CD4-positive, alpha-beta memory T cell (primary cell): ENCODE measurements around the gene TPM4. TPM values are rescaled to one million over a fixed set of nuclear protein-coding genes. Genes with fewer than 3 reads are reported as not detected.

Experiments
- CTCF ChIA-PET: fragments of 350-600 bp; sonication (Branson Sonifier 250); formaldehyde crosslinking; loops from one replicate; lab custom pipeline; 2021; ENCODE audit warnings: inconsistent platforms; ENCODE audit not compliant: partially characterized antibody; lab: Charles Lee
- POLR2A ChIA-PET: fragments of 350-600 bp; sonication (Branson Sonifier 250); formaldehyde crosslinking; loops from one replicate; lab custom pipeline; 2021; ENCODE audit not compliant: partially characterized antibody; lab: Charles Lee
- DNase-seq, 5 donors: peaks; one replicate each; pipeline versions ENCODE4 v3.0.0 to v3.0.0-alpha.2; 2020 to 2022; ENCODE audit warnings: mixed read lengths in 1 of 5
- H3K27ac ChIP-seq: one replicate; pipeline ENCODE4 v1.7.0; 2013; ENCODE audit warnings: low read depth, low read length
- H3K27me3 ChIP-seq: 2 replicates; pipeline ENCODE4 v1.7.0; 2013; ENCODE audit warnings: mild to moderate bottlenecking, low read length, moderate library complexity; ENCODE audit not compliant: insufficient read depth
- H3K36me3 ChIP-seq: 2 replicates; pipeline ENCODE4 v1.7.0; 2013; ENCODE audit warnings: mild to moderate bottlenecking, low read length, moderate library complexity; ENCODE audit not compliant: insufficient read depth
- H3K4me1 ChIP-seq: 2 replicates; pipeline ENCODE4 v1.7.0; 2013; ENCODE audit warnings: mild to moderate bottlenecking, low read length, moderate library complexity; ENCODE audit not compliant: insufficient read depth
- H3K4me3 ChIP-seq, 2 donors: one replicate each; pipeline ENCODE4 v1.7.0; 2013; ENCODE audit warnings: low read length in 2 of 2, mild to moderate bottlenecking in 1 of 2
- H3K9me3 ChIP-seq, 2 donors: one replicate each; pipeline ENCODE4 v1.7.0; 2013; ENCODE audit warnings: low read length in 2 of 2, control low read depth in 1 of 2; ENCODE audit not compliant: control insufficient read depth in 1 of 2
- H3K27ac Mint-ChIP-seq, 7 donors: one replicate each; pipeline ENCODE4 v1.8.0; 2020 to 2021; ENCODE audit warnings: mixed read lengths in 7 of 7, mild to moderate bottlenecking in 6 of 7, inconsistent platforms in 3 of 7, moderate library complexity in 3 of 7
- H3K27me3 Mint-ChIP-seq, 2 donors: one replicate each; pipeline ENCODE4 v1.8.0; 2020 to 2021; ENCODE audit warnings: mixed read lengths in 2 of 2
- H3K36me3 Mint-ChIP-seq, 2 donors: one replicate each; pipeline ENCODE4 v1.8.0; 2020 to 2021; ENCODE audit warnings: mixed read lengths in 2 of 2, inconsistent platforms in 1 of 2, mild to moderate bottlenecking in 1 of 2
- H3K4me1 Mint-ChIP-seq, 4 donors: one replicate each; pipeline ENCODE4 v1.8.0; 2020 to 2021; ENCODE audit warnings: mixed read lengths in 4 of 4, mild to moderate bottlenecking in 1 of 4
- H3K4me3 Mint-ChIP-seq, 8 donors: one replicate each; pipeline ENCODE4 v1.8.0; 2020 to 2021; ENCODE audit warnings: mixed read lengths in 8 of 8, mild to moderate bottlenecking in 7 of 8, moderate library complexity in 6 of 8, inconsistent platforms in 3 of 8
- H3K9me3 Mint-ChIP-seq, 8 donors: one replicate each; pipeline ENCODE4 v1.8.0; 2020 to 2021; ENCODE audit warnings: mixed read lengths in 8 of 8, mild to moderate bottlenecking in 5 of 8, inconsistent platforms in 3 of 8, moderate library complexity in 1 of 8
- intact Hi-C: fragments of 100-400 bp; cut with micrococcal nuclease; formaldehyde crosslinking; loops from one replicate; pipeline ENCODE4 v1.15.1; 2023
- polyA plus RNA-seq, 2 donors: library from polyadenylated mRNA; unstranded; fragments of 300-500 nt; fragmentation: Illumina TruSeq; gene quantifications; one replicate each; pipeline ENCODE4 v1.2.3, GENCODE V29; 2021
- total RNA-seq, 2 experiments: library from RNA; stranded (reverse); gene quantifications; one replicate each; pipeline ENCODE4 v1.2.3, GENCODE V29; 2021

TPM4 gene
- total and polyA plus RNA-seq, 4 experiments from 2014 or later, result 76.7 to 134 (median 95.8) TPM

GRCh38 chr19:16100524-16100923 lies 24.2 kb downstream of the TPM4 start:
- POLR2A ChIA-PET, result no interaction called here
- intact Hi-C loops, result no loop called here

GRCh38 chr19:16104722-16105121 lies 28.4 kb downstream of the TPM4 start:
- Mint-ChIP-seq H3K4me1 (peaks cover 0 to 1% (median 0%) of the 10 kb centered on the region in 4 donors), H3K9me3 (no peaks in the 10 kb centered on the region), H3K27ac (peak overlapping the region in 4 of 7 donors; percentile 32 to 55 (median 53)), H3K27me3 (no peaks in the 10 kb centered on the region), H3K36me3 (peaks cover 17 to 25% of the 10 kb centered on the region in 2 donors), H3K4me3 (no peak overlapping the region)
- intact Hi-C loops, result no loop called here
- Histone ChIP-seq H3K27me3 (no peaks in the 10 kb centered on the region), H3K4me3 (no peak overlapping the region), H3K4me1 (no peaks in the 10 kb centered on the region), H3K27ac (no peak overlapping the region), H3K36me3 (peaks cover 36% of the 10 kb centered on the region), H3K9me3 (no peaks in the 10 kb centered on the region)
- DNase-seq, result no peak
- POLR2A ChIA-PET, result interaction anchor here (0.7 kb wide), 1 partner anchor 1326 kb away, joined by 5 read pairs; no protein-coding TSS in a partner anchor
- CTCF ChIA-PET, result no interaction called here

More at GRCh38 chr19:16100524-16100923, 24.2 kb downstream of the TPM4 start:
- DNase-seq, result no peak
- Mint-ChIP-seq H3K36me3 (peaks cover 45 to 58% of the 10 kb centered on the region in 2 donors), H3K4me1 (peaks cover under 1 to 9% (median 7%) of the 10 kb centered on the region in 4 donors), H3K27ac (no peak overlapping the region), H3K9me3 (no peaks in the 10 kb centered on the region), H3K27me3 (no peaks in the 10 kb centered on the region), H3K4me3 (no peak overlapping the region)
- Histone ChIP-seq H3K27ac (no peak overlapping the region), H3K36me3 (peaks cover 68% of the 10 kb centered on the region), H3K4me1 (peaks cover 2% of the 10 kb centered on the region), H3K4me3 (no peak overlapping the region), H3K27me3 (no peaks in the 10 kb centered on the region), H3K9me3 (no peaks in the 10 kb centered on the region)
- CTCF ChIA-PET, result interaction anchor here (0.7 to 2.5 kb wide), 5 partner anchors 11 to 39 kb away, joined by 3 to 12 read pairs (median 3); partner anchors contain the start of gene RAB8A

- Mint-ChIP-seq H3K27me3 (no peaks in the 10 kb centered on the region), H3K9me3 (peaks cover 0 to under 1% (median 0%) of the 10 kb centered on the region in 8 donors), H3K36me3 (peaks cover 12 to 22% of the 10 kb centered on the region in 2 donors), H3K4me3 (no peak overlapping the region), H3K27ac (peak overlapping the region in 5 of 7 donors; percentile 27 to 69 (median 53)), H3K4me1 (peaks cover 0 to 3% (median 2%) of the 10 kb centered on the region in 4 donors)
- intact Hi-C loops, result no loop called here
- Histone ChIP-seq H3K4me1 (peaks cover 7% of the 10 kb centered on the region), H3K27ac (no peak overlapping the region), H3K4me3 (no peak overlapping the region), H3K9me3 (no peaks in the 10 kb centered on the region), H3K36me3 (peaks cover 25% of the 10 kb centered on the region), H3K27me3 (no peaks in the 10 kb centered on the region)
- CTCF ChIA-PET, result interaction anchor here (1.0 to 7.6 kb wide), 3 partner anchors 36 to 64 kb away, joined by 3 to 84 read pairs (median 5); no protein-coding TSS in a partner anchor
- POLR2A ChIA-PET, result interaction anchor here (1.5 kb wide), 1 partner anchor 20 kb away, joined by 6 read pairs; no protein-coding TSS in a partner anchor
- no peak for DNase-seq
These were observed 29.8 kb downstream of the TPM4 start for GRCh38 chr19:16106121-16106520.

- Mint-ChIP-seq H3K9me3 (peaks cover 0 to 3% (median 0%) of the 10 kb centered on the region in 8 donors), H3K4me3 (peak within 1 kb of the TSS; percentile 96 to 99 (median 98)), H3K36me3 (peaks cover 0 to 34% of the 10 kb centered on the region in 2 donors), H3K4me1 (peaks cover 20 to 50% (median 37%) of the 10 kb centered on the region in 4 donors), H3K27ac (peak within 1 kb of the TSS; percentile 96 to 99 (median 98)), H3K27me3 (no peaks in the 10 kb centered on the region)
- peak within 1 kb of the TSS; percentile 78 to 86 for H3K4me3 ChIP-seq
- no peaks in the 10 kb centered on the region for H3K9me3 ChIP-seq
- no peaks in the 10 kb centered on the region for H3K27me3 ChIP-seq
- H3K4me1 ChIP-seq, result peaks cover 46% of the 10 kb centered on the region
- CTCF ChIA-PET, result interaction anchor here (0.6 to 7.6 kb wide), 20 partner anchors 11 to 300 kb away, joined by 3 to 84 read pairs (median 8); partner anchors contain the start of genes FAM32A and HSH2D
- POLR2A ChIA-PET, result interaction anchor here (0.7 to 4.3 kb wide), 22 partner anchors 9 to 272 kb away, joined by 3 to 49 read pairs (median 4); partner anchors contain the start of genes FAM32A, HSH2D, KLF2 and TPM4
- H3K27ac ChIP-seq, result peak within 1 kb of the TSS; percentile 94
- H3K36me3 ChIP-seq, result no peaks in the 10 kb centered on the region
- peak; percentile 99 to 100 (median 99) for DNase-seq
- intact Hi-C loops, result loop anchor here (1.0 to 2.0 kb wide), 11 partner anchors 8 to 482 kb away; partner anchors contain the start of genes FAM32A, HSH2D and KLF2
These were observed 35.0 kb downstream of the TPM4 start, which contains the start of gene RAB8A for GRCh38 chr19:16111160-16111908. RAB8A (plus strand) TSS chr19:16111889; CDS start chr19:16111902, 13 bp downstream.

- Mint-ChIP-seq H3K4me1 (peaks cover 22 to 54% (median 41%) of the 10 kb centered on the region in 4 donors), H3K36me3 (peaks cover 0 to 38% of the 10 kb centered on the region in 2 donors), H3K9me3 (peaks cover 0 to 3% (median 0%) of the 10 kb centered on the region in 8 donors), H3K27ac (peak overlapping the region; percentile 96 to 99 (median 98)), H3K27me3 (no peaks in the 10 kb centered on the region), H3K4me3 (peak overlapping the region; percentile 96 to 99 (median 98))
- H3K36me3 ChIP-seq, result no peaks in the 10 kb centered on the region
- DNase-seq, result no peak
- H3K4me1 ChIP-seq, result peaks cover 47% of the 10 kb centered on the region
- no peaks in the 10 kb centered on the region for H3K27me3 ChIP-seq
- H3K9me3 ChIP-seq, result no peaks in the 10 kb centered on the region
- POLR2A ChIA-PET, result interaction anchor here (0.7 to 4.3 kb wide), 14 partner anchors 9 to 73 kb away, joined by 3 to 49 read pairs (median 5); partner anchors contain the start of genes FAM32A, HSH2D and TPM4
- peak overlapping the region; percentile 94 for H3K27ac ChIP-seq
- CTCF ChIA-PET, result interaction anchor here (0.8 to 7.6 kb wide), 14 partner anchors 12 to 73 kb away, joined by 3 to 84 read pairs (median 8); partner anchors contain the start of gene FAM32A
- peak overlapping the region; percentile 78 to 86 for H3K4me3 ChIP-seq
- intact Hi-C loops, result loop anchor here (1.0 to 2.0 kb wide), 11 partner anchors 7 to 483 kb away; partner anchors contain the start of genes FAM32A, HSH2D and KLF2
These were observed 35.8 kb downstream of the TPM4 start for GRCh38 chr19:16111909-16112752.

GRCh38 chr19:16112778-16113177 lies 36.5 kb downstream of the TPM4 start:
- H3K36me3 ChIP-seq, result no peaks in the 10 kb centered on the region
- Mint-ChIP-seq H3K4me3 (peak overlapping the region; percentile 96 to 99 (median 98)), H3K9me3 (peaks cover 0 to 3% (median 0%) of the 10 kb centered on the region in 8 donors), H3K4me1 (peaks cover 28 to 61% (median 47%) of the 10 kb centered on the region in 4 donors), H3K36me3 (peaks cover 0 to 44% of the 10 kb centered on the region in 2 donors), H3K27me3 (no peaks in the 10 kb centered on the region), H3K27ac (peak overlapping the region; percentile 96 to 99 (median 98))
- H3K9me3 ChIP-seq, result no peaks in the 10 kb centered on the region
- ChIA-PET CTCF (interaction anchor here (1.0 to 7.6 kb wide), 6 partner anchors 18 to 48 kb away, joined by 3 to 84 read pairs (median 6); no protein-coding TSS in a partner anchor), POLR2A (interaction anchor here (0.7 to 4.3 kb wide), 8 partner anchors 16 to 73 kb away, joined by 3 to 49 read pairs (median 4); partner anchors contain the start of genes FAM32A and TPM4)
- H3K27ac ChIP-seq, result peak overlapping the region; percentile 94
- peak overlapping the region; percentile 78 to 86 for H3K4me3 ChIP-seq
- no peak for DNase-seq
- intact Hi-C loops, result no loop called here
- no peaks in the 10 kb centered on the region for H3K27me3 ChIP-seq
- peaks cover 54% of the 10 kb centered on the region for H3K4me1 ChIP-seq
